Liver (tissue), 3 donors: ENCODE measurements around the gene HEXIM2.

ENCODE experiments used
- CTCF ChIP-seq: fragments of 150-350 bp; IDR thresholded peaks from 2 replicates; pipeline ENCODE4 v1.5.1; 2017; ENCODE audit warnings: improper control_type of control experiment, low read depth, low read length; ENCODE audit not compliant: missing input control
- SP1 ChIP-seq: IDR thresholded peaks from 2 replicates; pipeline ENCODE4 v1.6.1; 2018; ENCODE audit warnings: antibody characterized with exemption, mild to moderate bottlenecking
- donor health status: healthy.
- donor health status: healthy.

GRCh38 chr17:45195424-45195823 lies 33.7 kb downstream of the HEXIM2 start:
- TF ChIP-seq CTCF (no peak), SP1 (no peak)
